ENCODE data around the gene CCDC17. TPM values are rescaled to one million over a fixed set of nuclear protein-coding genes. Genes with fewer than 3 reads are reported as not detected.
"Not testable (repeated sequence)": the region's sequence is repeated elsewhere in the genome, so short reads cannot be mapped to it uniquely, and the experiment has no call there.

Gene CCDC17
- polyA plus RNA-seq, 1 donor: 0.88 TPM

GRCh38 chr1:45607404-45608074 lies 16.3 kb downstream of the CCDC17 start:
- no peaks in the 10 kb centered on the region for H3K27me3 ChIP-seq (ENCODE audit: control insufficient read depth, insufficient read depth, low read length)
- 60% methylated on average over 1 of the region's 6 CpGs for WGBS (ENCODE audit: insufficient coverage, low lambda C conversion rate)
- H3K27ac ChIP-seq (ENCODE audit: low read length): no peak overlapping the region
- H3K9me3 ChIP-seq (ENCODE audit: control insufficient read depth, low read depth, low read length): no peaks in the 10 kb centered on the region
- no peak for DNase-seq
- no peak overlapping the region for H3K4me3 ChIP-seq (ENCODE audit: low read length)
- peaks cover 42% of the 10 kb centered on the region for H3K36me3 ChIP-seq (ENCODE audit: control insufficient read depth, insufficient read depth, low read length)
- H3K4me1 ChIP-seq (ENCODE audit: control insufficient read depth, insufficient read depth, low read length): no peaks in the 10 kb centered on the region

- Histone ChIP-seq H3K27me3 (ENCODE audit: control insufficient read depth, insufficient read depth, low read length) (no peaks in the 10 kb centered on the region), H3K27ac (ENCODE audit: low read length) (no peak overlapping the region), H3K4me1 (ENCODE audit: control insufficient read depth, insufficient read depth, low read length) (no peaks in the 10 kb centered on the region), H3K36me3 (ENCODE audit: control insufficient read depth, insufficient read depth, low read length) (peaks cover 27% of the 10 kb centered on the region), H3K4me3 (ENCODE audit: low read length) (no peak overlapping the region), H3K9me3 (ENCODE audit: control insufficient read depth, low read depth, low read length) (no peaks in the 10 kb centered on the region)
- 100% methylated on average over 1 of the region's 2 CpGs for WGBS (ENCODE audit: insufficient coverage, low lambda C conversion rate)
- no peak for DNase-seq
Measured at GRCh38 chr1:45604239-45604638, 19.6 kb downstream of the CCDC17 start.

GRCh38 chr1:45596765-45597164 lies 27.1 kb downstream of the CCDC17 start:
- not testable (repeated sequence) for H3K27ac ChIP-seq (ENCODE audit: low read length); H3K27me3 ChIP-seq (ENCODE audit: control insufficient read depth, insufficient read depth, low read length); H3K9me3 ChIP-seq (ENCODE audit: control insufficient read depth, low read depth, low read length); DNase-seq; H3K4me3 ChIP-seq (ENCODE audit: low read length); H3K4me1 ChIP-seq (ENCODE audit: control insufficient read depth, insufficient read depth, low read length)
- peaks cover 20% of the 10 kb centered on the region for H3K36me3 ChIP-seq (ENCODE audit: control insufficient read depth, insufficient read depth, low read length)
- 100% methylated on average over 3 of the region's 8 CpGs for WGBS (ENCODE audit: insufficient coverage, low lambda C conversion rate)

GRCh38 chr1:45594412-45594811 lies 29.4 kb downstream of the CCDC17 start:
- Histone ChIP-seq H3K36me3 (ENCODE audit: control insufficient read depth, insufficient read depth, low read length) (peaks cover 20% of the 10 kb centered on the region), H3K4me1 (ENCODE audit: control insufficient read depth, insufficient read depth, low read length) (no peaks in the 10 kb centered on the region), H3K27ac (ENCODE audit: low read length) (no peak overlapping the region), H3K9me3 (ENCODE audit: control insufficient read depth, low read depth, low read length) (no peaks in the 10 kb centered on the region), H3K27me3 (ENCODE audit: control insufficient read depth, insufficient read depth, low read length) (no peaks in the 10 kb centered on the region), H3K4me3 (ENCODE audit: low read length) (no peak overlapping the region)
- WGBS (ENCODE audit: insufficient coverage, low lambda C conversion rate): no CpG with 5 or more reads among the region's 4 CpGs
- no peak for DNase-seq

GRCh38 chr1:45589861-45590260 lies 34.0 kb downstream of the CCDC17 start:
- peaks cover 10% of the 10 kb centered on the region for H3K4me1 ChIP-seq (ENCODE audit: control insufficient read depth, insufficient read depth, low read length)
- no peak overlapping the region for H3K27ac ChIP-seq (ENCODE audit: low read length)
- WGBS (ENCODE audit: insufficient coverage, low lambda C conversion rate): no CpG with 5 or more reads among the region's 1 CpG

GRCh38 chr1:45586769-45587168 lies 37.1 kb downstream of the CCDC17 start:
- Histone ChIP-seq H3K9me3 (ENCODE audit: control insufficient read depth, low read depth, low read length) (no peaks in the 10 kb centered on the region), H3K27me3 (ENCODE audit: control insufficient read depth, insufficient read depth, low read length) (no peaks in the 10 kb centered on the region), H3K36me3 (ENCODE audit: control insufficient read depth, insufficient read depth, low read length) (peaks cover 3% of the 10 kb centered on the region), H3K4me1 (ENCODE audit: control insufficient read depth, insufficient read depth, low read length) (peaks cover 10% of the 10 kb centered on the region), H3K4me3 (ENCODE audit: low read length) (no peak overlapping the region), H3K27ac (ENCODE audit: low read length) (no peak overlapping the region)
- no CpG with 5 or more reads among the region's 4 CpGs for WGBS (ENCODE audit: insufficient coverage, low lambda C conversion rate)
- no peak for DNase-seq

More at GRCh38 chr1:45589861-45590260, 34.0 kb downstream of the CCDC17 start:
- no peak for DNase-seq
- Histone ChIP-seq H3K27me3 (ENCODE audit: control insufficient read depth, insufficient read depth, low read length) (no peaks in the 10 kb centered on the region), H3K4me3 (ENCODE audit: low read length) (no peak overlapping the region), H3K9me3 (ENCODE audit: control insufficient read depth, low read depth, low read length) (no peaks in the 10 kb centered on the region), H3K36me3 (ENCODE audit: control insufficient read depth, insufficient read depth, low read length) (peaks cover 20% of the 10 kb centered on the region)

- WGBS (ENCODE audit: insufficient coverage, low lambda C conversion rate): 0% methylated on average over 1 of the region's 7 CpGs
- Histone ChIP-seq H3K4me1 (ENCODE audit: control insufficient read depth, insufficient read depth, low read length) (peaks cover 10% of the 10 kb centered on the region), H3K4me3 (ENCODE audit: low read length) (peak overlapping the region; percentile 99), H3K9me3 (ENCODE audit: control insufficient read depth, low read depth, low read length) (no peaks in the 10 kb centered on the region), H3K36me3 (ENCODE audit: control insufficient read depth, insufficient read depth, low read length) (peaks cover 3% of the 10 kb centered on the region), H3K27ac (ENCODE audit: low read length) (no peak overlapping the region), H3K27me3 (ENCODE audit: control insufficient read depth, insufficient read depth, low read length) (no peaks in the 10 kb centered on the region)
- DNase-seq: no peak
Measured at GRCh38 chr1:45585496-45586075, 38.3 kb downstream of the CCDC17 start.

- Histone ChIP-seq H3K4me3 (ENCODE audit: low read length) (peak overlapping the region; percentile 99), H3K9me3 (ENCODE audit: control insufficient read depth, low read depth, low read length) (no peaks in the 10 kb centered on the region), H3K27me3 (ENCODE audit: control insufficient read depth, insufficient read depth, low read length) (no peaks in the 10 kb centered on the region), H3K36me3 (ENCODE audit: control insufficient read depth, insufficient read depth, low read length) (peaks cover 3% of the 10 kb centered on the region), H3K4me1 (ENCODE audit: control insufficient read depth, insufficient read depth, low read length) (peaks cover 10% of the 10 kb centered on the region), H3K27ac (ENCODE audit: low read length) (peak overlapping the region; percentile 84)
- 0% methylated on average over 2 of the region's 5 CpGs for WGBS (ENCODE audit: insufficient coverage, low lambda C conversion rate)
- DNase-seq: no peak
Measured at GRCh38 chr1:45585110-45585426, 38.8 kb downstream of the CCDC17 start.

GRCh38 chr1:45584351-45585109 lies 39.3 kb downstream of the CCDC17 start:
- peak; percentile 83 to 90 for DNase-seq
- no CpG with 5 or more reads among the region's 59 CpGs for WGBS (ENCODE audit: insufficient coverage, low lambda C conversion rate)

GRCh38 chr1:45583666-45584350 lies 40.0 kb downstream of the CCDC17 start, which contains the start of gene NASP:
TSS of gene NASP (plus strand) at chr1:45584041. CDS start at chr1:45584147, 106 bp downstream.
- H3K4me1 ChIP-seq (ENCODE audit: control insufficient read depth, insufficient read depth, low read length): peaks cover 10% of the 10 kb centered on the region
- H3K9me3 ChIP-seq (ENCODE audit: control insufficient read depth, low read depth, low read length): no peaks in the 10 kb centered on the region
- H3K36me3 ChIP-seq (ENCODE audit: control insufficient read depth, insufficient read depth, low read length): no peaks in the 10 kb centered on the region
- peak in 1 of 2 donors; percentile 70 for DNase-seq
- WGBS (ENCODE audit: insufficient coverage, low lambda C conversion rate): no CpG with 5 or more reads among the region's 41 CpGs
- peak within 1 kb of the TSS; percentile 99 for H3K4me3 ChIP-seq (ENCODE audit: low read length)
- H3K27me3 ChIP-seq (ENCODE audit: control insufficient read depth, insufficient read depth, low read length): no peaks in the 10 kb centered on the region
- H3K27ac ChIP-seq (ENCODE audit: low read length): peak within 1 kb of the TSS; percentile 84

More at GRCh38 chr1:45584351-45585109, 39.3 kb downstream of the CCDC17 start:
- H3K4me3 ChIP-seq (ENCODE audit: low read length): peak overlapping the region; percentile 99
- H3K36me3 ChIP-seq (ENCODE audit: control insufficient read depth, insufficient read depth, low read length): peaks cover 3% of the 10 kb centered on the region
- peaks cover 10% of the 10 kb centered on the region for H3K4me1 ChIP-seq (ENCODE audit: control insufficient read depth, insufficient read depth, low read length)
- no peaks in the 10 kb centered on the region for H3K27me3 ChIP-seq (ENCODE audit: control insufficient read depth, insufficient read depth, low read length)
- H3K27ac ChIP-seq (ENCODE audit: low read length): peak overlapping the region; percentile 84
- no peaks in the 10 kb centered on the region for H3K9me3 ChIP-seq (ENCODE audit: control insufficient read depth, low read depth, low read length)
